Measurements from ENCODE around the gene TMEM132A.

The TMEM132A gene

GRCh38 chr11:60938500-60938899 is 14.2 kb downstream of the TMEM132A start:
- DNase-seq = no peak

DNA sequence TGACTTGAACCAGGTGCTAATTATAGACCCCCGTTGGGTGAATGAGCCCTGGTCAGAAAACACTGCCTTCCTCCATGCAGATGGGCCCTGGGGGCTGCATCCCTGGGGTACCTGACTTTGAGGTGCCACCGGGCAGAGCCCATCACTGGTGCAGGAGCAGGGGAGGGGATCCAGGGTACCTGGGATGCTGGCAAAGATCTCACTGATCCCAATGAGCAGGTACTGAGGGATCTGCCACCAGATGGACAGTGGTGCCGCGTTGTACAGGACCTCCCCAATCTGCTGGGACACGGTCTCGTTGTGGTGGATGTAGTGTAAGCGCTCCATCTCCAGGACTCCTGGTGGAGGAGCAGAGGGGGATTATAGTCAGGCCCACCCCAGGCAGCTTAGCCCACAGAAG is 15.0 kb downstream of the TMEM132A start:
- DNase-seq = no peak

- DNase-seq = no peak
These were observed 15.6 kb downstream of the TMEM132A start for GRCh38 chr11:60939855-60940254.

- no peak for DNase-seq
These were observed 17.3 kb downstream of the TMEM132A start for GRCh38 chr11:60941371-60942119.

GRCh38 chr11:60942219-60942618 is 18.0 kb downstream of the TMEM132A start:
- DNase-seq = no peak

DNA sequence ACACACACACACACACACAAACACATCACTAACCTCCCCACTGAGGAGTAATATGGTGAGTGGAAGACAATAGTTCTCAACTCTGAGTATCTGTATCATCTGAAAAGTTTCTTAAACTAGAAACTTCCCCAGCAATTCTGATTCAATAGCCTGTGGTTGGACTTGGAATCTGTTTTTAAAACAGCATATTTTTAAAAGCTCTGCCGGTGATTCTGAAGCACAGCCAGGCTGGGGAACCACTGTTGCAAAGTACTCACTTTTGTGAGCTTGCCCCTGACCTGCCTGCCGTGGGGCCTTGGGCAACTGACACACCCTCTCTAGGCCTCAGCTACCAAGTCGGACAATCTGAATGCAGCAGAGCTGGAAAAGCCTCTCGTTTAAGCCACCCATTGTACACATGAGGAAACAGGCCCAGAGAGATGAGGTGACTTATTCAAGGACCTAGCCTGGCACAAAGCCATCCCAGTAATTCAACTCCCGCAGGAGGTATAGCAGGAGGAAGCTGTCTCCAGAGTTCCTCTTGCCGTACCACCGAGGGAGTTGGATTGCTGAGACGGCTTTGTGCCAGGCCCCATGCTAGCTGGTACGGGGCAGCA is 18.8 kb downstream of the TMEM132A start:
- DNase-seq = no peak

DNA sequence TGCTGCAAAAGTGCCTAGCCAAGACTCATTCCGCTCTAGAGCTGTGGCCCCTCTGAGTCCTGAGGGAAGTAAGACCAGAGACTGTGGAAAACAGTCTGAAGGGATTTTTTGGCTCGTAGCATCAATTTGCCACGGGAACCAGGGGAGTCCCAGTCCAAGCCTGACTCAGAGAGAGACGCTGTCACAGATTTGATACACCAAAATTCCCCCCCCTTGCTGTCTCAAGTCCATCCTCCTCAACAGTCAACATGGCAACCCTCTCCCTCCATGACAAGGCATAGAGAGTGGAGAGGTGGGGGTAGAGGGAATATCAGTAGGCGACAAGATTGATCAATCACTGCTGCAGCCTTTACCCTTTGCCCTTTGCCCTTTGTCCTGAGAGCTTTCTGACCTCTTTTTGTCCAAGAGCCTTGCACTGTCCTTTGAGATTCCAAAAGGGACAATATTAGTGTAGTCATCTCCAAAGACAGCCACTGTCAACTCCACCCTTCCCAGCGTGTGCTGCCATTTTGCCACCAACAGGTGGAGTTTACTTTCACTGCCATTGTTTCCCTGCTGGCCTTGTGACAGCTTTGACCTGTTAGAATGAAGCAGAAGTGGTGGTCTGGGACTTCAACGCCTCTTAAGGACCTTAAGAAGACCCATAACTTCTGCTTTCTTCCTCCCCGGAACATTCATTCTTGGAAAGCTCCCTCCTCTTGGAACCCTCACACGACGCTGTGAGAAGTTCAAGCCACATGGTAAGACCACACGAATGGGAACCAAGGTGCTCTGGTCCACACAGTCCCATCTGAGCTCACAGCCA is 20.4 kb downstream of the TMEM132A start:
- DNase-seq = no peak

DNA sequence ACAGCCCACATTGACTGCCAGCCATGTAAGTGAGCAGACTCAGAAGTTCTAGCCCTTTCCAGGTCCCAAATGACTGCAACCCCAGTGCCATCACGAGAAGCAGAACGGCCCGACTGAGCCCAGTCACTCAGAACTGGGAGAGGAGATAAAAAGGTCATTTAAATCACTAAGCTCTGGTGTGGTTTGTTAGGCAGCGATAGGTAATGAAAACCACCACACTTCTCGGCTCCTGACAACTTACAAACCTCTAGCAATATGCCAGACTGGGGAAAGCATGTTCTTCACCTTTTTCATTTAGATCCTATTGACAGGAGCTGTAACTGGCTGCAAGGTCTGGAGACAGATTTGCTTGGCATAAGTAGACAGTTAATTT is 21.0 kb downstream of the TMEM132A start:
- DNase-seq = no peak

DNA sequence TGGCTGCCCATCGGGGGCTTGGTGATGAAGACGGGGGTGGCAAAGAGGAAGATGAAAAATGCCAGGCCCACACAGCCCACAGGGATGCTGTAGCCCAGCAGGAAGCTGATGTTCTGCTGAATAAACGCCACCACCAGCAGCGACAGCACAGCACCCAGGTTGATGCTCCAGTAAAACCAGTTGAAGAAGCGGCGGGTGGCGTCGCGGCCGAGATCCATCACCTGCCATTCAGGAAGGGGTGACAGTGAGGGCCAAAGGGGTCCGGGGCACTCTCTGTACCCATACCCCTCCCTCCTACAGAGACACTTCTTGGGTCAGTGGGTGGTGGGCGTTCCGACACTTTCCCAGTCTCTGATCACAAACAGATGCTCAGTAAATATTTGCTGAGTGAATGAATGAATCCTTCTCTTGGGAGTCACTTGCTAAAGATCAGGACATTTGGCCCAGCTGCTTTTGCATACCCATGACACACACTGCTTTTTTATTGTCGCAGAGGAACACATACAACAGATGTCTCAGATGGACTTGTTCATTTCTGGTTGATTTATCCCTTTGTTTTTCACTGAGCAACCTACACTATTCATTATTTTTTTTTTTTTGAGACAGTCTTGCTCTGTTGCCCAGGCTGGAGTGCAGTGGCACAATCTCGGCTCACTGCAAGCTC is 22.5 kb downstream of the TMEM132A start:
- no peak for DNase-seq

DNA sequence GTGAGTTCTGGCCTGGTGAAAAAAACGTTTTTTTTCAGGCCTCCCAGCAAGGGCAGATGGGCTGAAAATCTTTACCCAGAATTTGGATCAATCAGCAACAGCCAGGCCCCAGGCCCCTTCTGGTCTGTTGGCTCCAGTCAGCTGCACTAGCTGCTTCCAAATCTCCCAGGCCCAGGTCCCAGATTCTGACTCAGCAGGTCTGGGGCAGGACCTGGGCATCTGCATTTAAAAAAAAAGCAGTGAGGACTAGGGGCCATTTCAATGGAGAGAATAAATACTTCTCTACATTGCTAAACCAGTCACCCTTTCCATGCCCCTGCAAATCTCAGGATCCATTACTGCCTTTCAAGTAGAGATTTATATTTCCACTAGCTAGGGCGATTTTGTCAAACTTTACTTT is 23.4 kb downstream of the TMEM132A start:
- DNase-seq = no peak

DNA sequence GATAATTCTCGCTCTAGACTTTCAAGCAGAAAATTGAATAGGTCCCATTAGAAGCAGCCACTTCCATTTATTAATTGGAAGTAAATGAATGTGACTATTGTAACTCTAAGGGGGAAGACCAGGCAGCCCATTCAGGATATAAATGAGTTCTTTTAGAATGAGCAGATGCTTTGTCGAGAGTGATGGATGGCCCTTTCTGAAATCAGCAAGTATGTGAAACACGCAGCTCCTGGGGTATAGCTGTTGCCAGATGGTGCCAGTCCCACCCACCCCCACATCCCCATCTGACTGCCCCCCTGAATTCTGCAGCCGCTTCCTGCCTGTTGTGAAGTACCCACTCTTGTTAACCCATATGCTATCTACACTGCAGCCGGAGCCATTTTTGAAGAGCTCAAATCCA is 24.0 kb downstream of the TMEM132A start:
- DNase-seq = no peak

DNA sequence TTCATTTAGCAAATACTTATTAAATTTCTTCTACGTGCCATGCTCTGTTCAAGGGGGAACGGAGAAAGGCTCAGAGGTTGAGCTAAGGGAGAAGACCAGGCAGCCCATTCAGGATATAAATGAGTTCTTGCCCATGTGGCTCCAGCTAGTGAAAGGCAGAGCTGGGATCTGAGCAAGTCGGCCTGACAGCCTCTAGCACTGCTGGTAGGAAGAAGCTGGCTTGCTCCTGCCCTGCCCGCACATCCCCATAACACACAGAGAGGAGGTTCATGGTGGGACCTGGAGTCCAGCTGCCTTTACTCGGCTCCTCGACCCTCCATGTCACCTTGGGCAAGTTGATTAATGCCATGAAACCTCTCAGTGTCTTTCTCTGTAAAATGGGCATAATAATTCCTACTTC is 25.8 kb downstream of the TMEM132A start:
- no peak for DNase-seq

- no peak for DNase-seq
These were observed 26.8 kb downstream of the TMEM132A start for GRCh38 chr11:60950933-60951605.

DNA sequence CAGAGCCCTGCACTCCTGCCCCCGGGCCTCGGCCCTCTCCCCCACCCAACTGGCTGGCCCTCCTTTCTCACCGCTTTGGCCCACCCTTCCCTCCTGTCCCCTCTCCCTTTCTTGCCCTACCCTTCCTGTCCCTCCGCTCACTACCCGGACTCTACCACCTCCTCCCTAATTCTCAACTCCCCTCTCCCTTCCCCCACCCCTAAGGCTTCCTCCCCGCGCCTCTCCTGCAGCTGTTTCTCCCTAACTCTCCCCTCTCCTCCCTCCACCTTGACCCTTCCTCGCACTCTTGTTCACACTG is 27.3 kb downstream of the TMEM132A start:
- DNase-seq = no peak

GRCh38 chr11:60951904-60952741 is 27.9 kb downstream of the TMEM132A start, which contains the start of gene SLC15A3:
SLC15A3 (minus strand) TSS chr11:60952176; CDS start chr11:60951551, 625 bp downstream.
- no peak for DNase-seq

GRCh38 chr11:60952742-60953170 is 28.5 kb downstream of the TMEM132A start:
- DNase-seq = no peak

DNA sequence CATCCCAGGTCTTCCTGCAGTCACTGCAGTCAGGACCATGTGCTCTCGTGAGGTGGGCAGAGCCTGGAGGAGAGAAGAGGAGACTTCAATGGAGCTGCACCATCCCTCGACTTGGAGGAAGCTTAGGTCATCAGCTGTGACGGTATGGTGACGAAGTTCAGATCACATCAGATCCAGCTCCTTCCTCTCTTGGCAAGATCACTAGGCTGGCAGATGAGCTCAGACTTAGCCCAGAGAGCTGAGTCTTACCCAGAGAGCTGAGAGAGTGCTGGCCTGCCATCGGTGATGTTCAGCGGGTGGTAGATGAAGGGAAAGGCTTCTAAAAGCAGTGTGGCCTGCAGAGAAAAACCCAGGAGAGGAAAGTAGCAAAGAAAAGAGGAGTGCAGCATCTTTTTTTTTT is 29.5 kb downstream of the TMEM132A start:
- no peak for DNase-seq

- no peak for DNase-seq
These were observed 30.2 kb downstream of the TMEM132A start for GRCh38 chr11:60954421-60954820.

DNA sequence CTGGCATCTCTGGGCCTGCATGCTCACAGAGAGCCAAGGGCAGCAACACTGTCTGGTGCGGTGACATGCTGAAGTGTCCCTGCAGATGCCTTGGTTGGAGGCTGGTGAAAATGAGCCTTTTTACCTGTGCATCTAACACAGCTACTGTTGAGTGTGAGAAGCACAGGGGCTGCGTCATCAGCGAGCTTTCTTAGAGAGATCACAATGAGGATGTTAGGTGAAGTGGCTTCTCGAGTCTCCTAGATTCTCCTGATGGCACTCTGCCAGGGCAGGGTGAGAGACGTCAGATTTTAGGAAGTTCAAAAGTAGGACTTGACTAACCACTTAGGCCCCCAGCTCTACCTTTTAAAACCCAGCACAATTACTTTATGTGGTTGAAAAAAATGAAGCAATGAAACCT is 31.3 kb downstream of the TMEM132A start:
- no peak for DNase-seq

GRCh38 chr11:60957188-60957587 is 32.9 kb downstream of the TMEM132A start:
- DNase-seq = no peak

DNA sequence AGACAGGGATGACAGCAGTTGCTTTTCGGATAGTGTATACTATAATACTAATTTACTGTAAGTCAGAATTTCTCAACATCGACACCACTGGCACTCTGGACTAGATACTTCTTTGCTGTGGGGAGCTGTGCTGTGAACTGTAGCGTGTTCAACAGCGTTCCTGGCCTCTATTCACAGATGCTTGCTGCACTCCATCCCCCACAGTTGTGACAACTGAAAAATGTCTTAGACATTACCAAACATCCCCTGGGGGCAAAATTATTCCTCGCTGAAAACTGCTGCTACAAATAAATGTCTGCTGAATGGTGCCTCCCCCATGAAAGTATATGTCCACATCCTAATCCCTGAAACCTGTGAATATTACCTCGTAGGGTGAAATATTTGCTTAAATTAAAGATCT is 35.2 kb downstream of the TMEM132A start:
- no peak for DNase-seq

DNA sequence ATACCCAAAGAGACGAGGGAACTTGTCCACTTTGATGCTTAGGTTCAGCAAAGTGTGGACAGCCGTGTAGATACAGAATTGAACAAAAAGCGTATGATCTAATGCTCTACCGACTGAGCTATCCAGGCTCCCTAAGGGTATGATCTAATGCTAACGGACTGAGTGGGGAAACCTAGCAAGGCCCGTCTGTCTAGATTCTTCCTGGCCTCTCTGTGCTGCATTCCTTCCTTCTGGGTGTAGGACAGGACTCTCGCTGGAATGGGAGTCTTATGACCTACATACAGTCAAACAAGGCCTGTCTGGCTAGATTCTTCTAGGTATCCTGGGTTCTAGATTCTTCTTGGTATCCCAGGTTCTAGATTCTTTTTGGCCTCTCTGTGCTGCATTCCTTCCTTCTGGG is 36.1 kb downstream of the TMEM132A start:
- no peak for DNase-seq
